Measurements from ENCODE around the gene GTPBP1.

Gene GTPBP1

GRCh38 chr22:38741166-38741565, 35.4 kb downstream of the GTPBP1 start:
- DNase-seq (ENCODE audit: low read depth): no peak

GRCh38 chr22:38741576-38741975, 35.8 kb downstream of the GTPBP1 start:
- no peak for DNase-seq (ENCODE audit: low read depth)

- no peak for DNase-seq (ENCODE audit: low read depth)
Observed at GRCh38 chr22:38742176-38742942, 36.6 kb downstream of the GTPBP1 start.

GRCh38 chr22:38744981-38745380, 39.2 kb downstream of the GTPBP1 start:
- no peak for DNase-seq (ENCODE audit: low read depth)

- no peak for DNase-seq (ENCODE audit: low read depth)
Observed at GRCh38 chr22:38745676-38746460, 40.1 kb downstream of the GTPBP1 start.

- DNase-seq (ENCODE audit: low read depth): no peak
Observed at GRCh38 chr22:38748487-38749136, 42.9 kb downstream of the GTPBP1 start.

GRCh38 chr22:38750104-38750503, 44.4 kb downstream of the GTPBP1 start:
- no peak for DNase-seq (ENCODE audit: low read depth)

- DNase-seq (ENCODE audit: low read depth): no peak
Observed at GRCh38 chr22:38750638-38751037, 44.9 kb downstream of the GTPBP1 start.

GRCh38 chr22:38751066-38751421, 45.3 kb downstream of the GTPBP1 start:
- DNase-seq (ENCODE audit: low read depth): no peak

- no peak for DNase-seq (ENCODE audit: low read depth)
Observed at GRCh38 chr22:38751422-38752346, 45.9 kb downstream of the GTPBP1 start.

GRCh38 chr22:38753948-38754750, 48.4 kb downstream of the GTPBP1 start:
- no peak for DNase-seq (ENCODE audit: low read depth)

GRCh38 chr22:38754751-38755154, 49.0 kb downstream of the GTPBP1 start:
- no peak for DNase-seq (ENCODE audit: low read depth)

- no peak for DNase-seq (ENCODE audit: low read depth)
Observed at GRCh38 chr22:38755155-38755910, 49.6 kb downstream of the GTPBP1 start.

GRCh38 chr22:38755911-38756532, 50.3 kb downstream of the GTPBP1 start, which contains the start of gene SUN2:
TSS of gene SUN2 (minus strand) at chr22:38755998. CDS start at chr22:38752628, 3,370 bp downstream.
- no peak for DNase-seq (ENCODE audit: low read depth)

- DNase-seq (ENCODE audit: low read depth): no peak
Observed at GRCh38 chr22:38756711-38757463, 51.1 kb downstream of the GTPBP1 start.

- DNase-seq (ENCODE audit: low read depth): no peak
Observed at GRCh38 chr22:38757464-38757757, 51.7 kb downstream of the GTPBP1 start.

GRCh38 chr22:38758276-38758945, 52.7 kb downstream of the GTPBP1 start:
- DNase-seq (ENCODE audit: low read depth): no peak

- DNase-seq (ENCODE audit: low read depth): no peak
Observed at GRCh38 chr22:38759005-38759404, 53.3 kb downstream of the GTPBP1 start.
